H1 (cell line): ENCODE measurements around the gene DSE.

Experiments used
- BACH1 ChIP-seq: IDR thresholded peaks from 2 replicates; pipeline ENCODE4 v1.6.1; 2012; ENCODE audit warnings: low read length, improper control_type of control experiment
- EP300 ChIP-seq, 2 experiments: IDR thresholded peaks; 1 replicate in 1 of 2; 2 replicates in 1 of 2; pipeline ENCODE4 v1.6.1; 2011 to 2012; ENCODE audit warnings: low read depth in 2 of 2, low read length in 2 of 2, mild to moderate bottlenecking in 2 of 2, borderline replicate concordance in 1 of 2, inconsistent platforms in 1 of 2, moderate library complexity in 1 of 2
- EZH2 ChIP-seq: fragments of 200-600 bp; sonication (generic); IDR thresholded peaks from 2 replicates; pipeline ENCODE4 v1.7.1; 2012; ENCODE audit warnings: low read depth, mild to moderate bottlenecking, moderate library complexity, low read length, inconsistent platforms; ENCODE audit not compliant: severe bottlenecking
- RNF2 ChIP-seq: fragments of 200-900, 300-1000 bp; sonication (generic); IDR thresholded peaks from 2 replicates; pipeline ENCODE4 v1.7.1; 2016; ENCODE audit warnings: borderline replicate concordance, low read depth, mild to moderate bottlenecking, antibody characterized with exemption, low read length; ENCODE audit not compliant: poor library complexity, severe bottlenecking; ENCODE audit errors: missing control alignments
- TAF1 ChIP-seq: IDR thresholded peaks from 2 replicates; pipeline ENCODE4 v1.6.1; 2011; ENCODE audit warnings: mild to moderate bottlenecking, low read depth, low read length
- TEAD4 ChIP-seq: IDR thresholded peaks from 2 replicates; pipeline ENCODE4 v1.6.1; 2012; ENCODE audit warnings: low read depth, low read length, inconsistent platforms, mixed read lengths
- TF ChIP-seq, protein P1 (sequence below), 3 experiments: IDR thresholded peaks; 1 replicate in 2 of 3; 2 replicates in 1 of 3; pipeline versions ENCODE4 v1.5.1 to v1.6.1; 2011; ENCODE audit warnings: low read length in 3 of 3, mild to moderate bottlenecking in 3 of 3, inconsistent platforms in 2 of 3, low read depth in 1 of 3, moderate library complexity in 1 of 3; ENCODE audit not compliant: insufficient read depth in 1 of 3; ENCODE audit errors: control extremely low read depth in 1 of 3
- TF ChIP-seq, protein P2 (sequence below): IDR thresholded peaks from 2 replicates; pipeline ENCODE4 v1.6.1; 2012; ENCODE audit warnings: low read length, inconsistent platforms

DNA sequence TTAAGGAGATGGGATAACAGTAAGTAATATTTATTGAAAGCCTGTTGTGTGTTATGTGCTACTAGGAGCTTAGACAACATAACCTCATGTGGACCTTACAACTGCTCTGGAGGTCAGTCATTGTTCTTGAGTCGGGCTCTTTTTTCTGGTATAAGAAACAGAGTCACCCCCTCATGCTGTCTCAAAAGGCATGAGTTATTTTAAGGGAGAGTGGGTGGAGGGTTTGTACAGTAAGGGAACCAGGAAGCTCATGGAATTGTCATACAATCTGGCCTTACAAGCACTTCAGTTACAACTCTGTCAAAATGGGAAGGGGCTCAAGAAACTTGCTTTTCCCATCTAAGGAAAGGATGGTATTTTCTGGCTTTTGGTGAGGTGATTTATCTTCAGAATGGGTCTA, 16.5 kb upstream of the DSE start:
- TF ChIP-seq, protein P1, sequence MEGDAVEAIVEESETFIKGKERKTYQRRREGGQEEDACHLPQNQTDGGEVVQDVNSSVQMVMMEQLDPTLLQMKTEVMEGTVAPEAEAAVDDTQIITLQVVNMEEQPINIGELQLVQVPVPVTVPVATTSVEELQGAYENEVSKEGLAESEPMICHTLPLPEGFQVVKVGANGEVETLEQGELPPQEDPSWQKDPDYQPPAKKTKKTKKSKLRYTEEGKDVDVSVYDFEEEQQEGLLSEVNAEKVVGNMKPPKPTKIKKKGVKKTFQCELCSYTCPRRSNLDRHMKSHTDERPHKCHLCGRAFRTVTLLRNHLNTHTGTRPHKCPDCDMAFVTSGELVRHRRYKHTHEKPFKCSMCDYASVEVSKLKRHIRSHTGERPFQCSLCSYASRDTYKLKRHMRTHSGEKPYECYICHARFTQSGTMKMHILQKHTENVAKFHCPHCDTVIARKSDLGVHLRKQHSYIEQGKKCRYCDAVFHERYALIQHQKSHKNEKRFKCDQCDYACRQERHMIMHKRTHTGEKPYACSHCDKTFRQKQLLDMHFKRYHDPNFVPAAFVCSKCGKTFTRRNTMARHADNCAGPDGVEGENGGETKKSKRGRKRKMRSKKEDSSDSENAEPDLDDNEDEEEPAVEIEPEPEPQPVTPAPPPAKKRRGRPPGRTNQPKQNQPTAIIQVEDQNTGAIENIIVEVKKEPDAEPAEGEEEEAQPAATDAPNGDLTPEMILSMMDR (IDR thresholded peaks at IDR 0.05; ENCODE audit: control extremely low read depth in 1 of 3, insufficient read depth in 1 of 3, low read depth in 1 of 3, low read length in 3 of 3) = no peak
- no peak for TF ChIP-seq EP300 (IDR thresholded peaks at IDR 0.05; ENCODE audit: borderline replicate concordance in 1 of 2, low read depth in 2 of 2, low read length in 2 of 2)
- no peak for TF ChIP-seq TEAD4
- no peak for TF ChIP-seq BACH1
- TF ChIP-seq RNF2 = no peak
- TF ChIP-seq TAF1 = no peak
- no peak for TF ChIP-seq EZH2
- TF ChIP-seq, protein P2, sequence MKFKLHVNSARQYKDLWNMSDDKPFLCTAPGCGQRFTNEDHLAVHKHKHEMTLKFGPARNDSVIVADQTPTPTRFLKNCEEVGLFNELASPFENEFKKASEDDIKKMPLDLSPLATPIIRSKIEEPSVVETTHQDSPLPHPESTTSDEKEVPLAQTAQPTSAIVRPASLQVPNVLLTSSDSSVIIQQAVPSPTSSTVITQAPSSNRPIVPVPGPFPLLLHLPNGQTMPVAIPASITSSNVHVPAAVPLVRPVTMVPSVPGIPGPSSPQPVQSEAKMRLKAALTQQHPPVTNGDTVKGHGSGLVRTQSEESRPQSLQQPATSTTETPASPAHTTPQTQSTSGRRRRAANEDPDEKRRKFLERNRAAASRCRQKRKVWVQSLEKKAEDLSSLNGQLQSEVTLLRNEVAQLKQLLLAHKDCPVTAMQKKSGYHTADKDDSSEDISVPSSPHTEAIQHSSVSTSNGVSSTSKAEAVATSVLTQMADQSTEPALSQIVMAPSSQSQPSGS = no peak
